Effector memory CD4-positive, alpha-beta T cell (primary cell): ENCODE data around the gene SYN1.
"Not testable (repeated sequence)": the region's sequence is repeated elsewhere in the genome, so short reads cannot be mapped to it uniquely, and the experiment has no call there.

ENCODE experiments used
- DNase-seq, 3 donors: peaks; one replicate each; pipeline ENCODE4 v3.0.0-alpha.2; 2020
- H3K27ac ChIP-seq: 2 replicates; pipeline ENCODE4 v1.7.0; 2013; ENCODE audit warnings: mild to moderate bottlenecking, low read length, moderate library complexity; ENCODE audit not compliant: insufficient read depth, poor library complexity, severe bottlenecking
- H3K27me3 ChIP-seq: replicated peaks from 2 replicates; pipeline ENCODE4 v1.7.0; 2013; ENCODE audit warnings: mild to moderate bottlenecking, low read length; ENCODE audit not compliant: insufficient read depth, control insufficient read depth, poor library complexity, severe bottlenecking
- H3K36me3 ChIP-seq: 2 replicates; pipeline ENCODE4 v1.7.0; 2013; ENCODE audit warnings: mild to moderate bottlenecking, low read length, moderate library complexity; ENCODE audit not compliant: control insufficient read depth, insufficient read depth
- H3K4me1 ChIP-seq: 2 replicates; pipeline ENCODE4 v1.7.0; 2013; ENCODE audit warnings: low read length, mild to moderate bottlenecking; ENCODE audit not compliant: control insufficient read depth, insufficient read depth, poor library complexity, severe bottlenecking
- H3K4me3 ChIP-seq: 2 replicates; pipeline ENCODE4 v1.7.0; 2013; ENCODE audit warnings: low read length, low read depth, mild to moderate bottlenecking; ENCODE audit not compliant: insufficient read depth, poor library complexity, severe bottlenecking
- H3K9me3 ChIP-seq: 2 replicates; pipeline ENCODE4 v1.7.0; 2013; ENCODE audit warnings: mild to moderate bottlenecking, low read length, moderate library complexity; ENCODE audit not compliant: control insufficient read depth
- total RNA-seq, 3 donors: gene quantifications; one replicate each; lab custom pipeline; 2026; lab: John Stamatoyannopoulos, UW

Gene SYN1
- 0 to 0.17 (median 0) reads per million in 3 donors for total RNA-seq

DNA sequence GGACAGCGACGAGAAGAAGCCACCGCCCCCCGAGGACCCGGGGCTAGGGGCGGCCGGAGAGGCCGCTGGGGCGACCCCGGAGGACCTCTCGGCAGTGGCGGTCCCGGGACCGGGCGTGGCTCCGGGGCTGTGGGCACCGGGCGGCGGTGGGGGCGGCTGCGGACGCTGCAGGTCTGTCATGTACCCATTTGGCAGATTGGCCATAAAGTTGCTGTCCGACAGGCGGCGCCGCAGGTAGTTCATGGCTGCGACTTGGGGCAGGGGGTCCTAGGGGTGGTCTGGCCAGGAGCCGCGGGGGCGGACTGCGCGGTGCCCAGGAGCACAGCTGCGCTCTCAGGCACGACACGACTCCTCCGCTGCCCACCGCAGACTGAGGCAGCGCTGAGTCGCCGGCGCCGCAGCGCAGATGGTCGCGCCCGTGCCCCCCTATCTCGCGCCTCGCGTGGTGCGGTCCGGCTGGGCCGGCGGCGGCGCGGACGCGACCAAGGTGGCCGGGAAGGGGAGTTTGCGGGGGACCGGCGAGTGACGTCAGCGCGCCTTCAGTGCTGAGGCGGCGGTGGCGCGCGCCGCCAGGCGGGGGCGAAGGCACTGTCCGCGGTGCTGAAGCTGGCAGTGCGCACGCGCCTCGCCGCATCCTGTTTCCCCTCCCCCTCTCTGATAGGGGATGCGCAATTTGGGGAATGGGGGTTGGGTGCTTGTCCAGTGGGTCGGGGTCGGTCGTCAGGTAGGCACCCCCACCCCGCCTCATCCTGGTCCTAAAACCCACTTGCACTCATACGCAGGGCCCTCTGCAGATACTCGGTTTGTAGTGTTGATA lies at the start of gene SYN1:
SYN1 (minus strand) TSS at position 372 of the 817 bp plus-strand sequence; CDS start at position 243, 129 bp downstream.
- no peaks in the 10 kb centered on the region for H3K36me3 ChIP-seq
- peak within 1 kb of the TSS; percentile 44 for H3K4me3 ChIP-seq
- no peaks in the 10 kb centered on the region for H3K9me3 ChIP-seq
- peaks cover 3% of the 10 kb centered on the region for H3K4me1 ChIP-seq
- H3K27me3 ChIP-seq = no peaks in the 10 kb centered on the region
- DNase-seq = peak; percentile 63 to 74 (median 69)
- no peak within 1 kb of the TSS for H3K27ac ChIP-seq

DNA sequence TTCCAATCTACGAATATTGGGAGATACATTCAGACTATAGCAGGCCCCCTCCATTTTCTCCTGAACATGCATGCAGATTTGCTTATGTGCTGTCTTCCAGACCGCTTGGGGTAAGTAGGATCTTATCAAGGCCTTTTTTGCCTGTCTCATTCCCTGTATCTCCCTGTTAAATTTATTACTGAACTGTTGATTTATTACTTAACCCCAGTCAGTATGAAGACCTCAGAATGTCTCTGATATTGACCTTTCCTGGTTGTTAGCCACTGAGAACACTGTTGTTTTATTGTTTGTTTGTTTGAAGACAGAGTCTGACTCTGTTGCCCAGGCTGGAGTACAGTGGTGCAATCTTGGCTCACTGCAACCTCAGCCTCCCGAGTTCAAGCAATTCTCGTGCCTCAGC lies 46.1 kb upstream of the SYN1 start:
- not testable (repeated sequence) for H3K9me3 ChIP-seq, H3K27ac ChIP-seq, H3K4me3 ChIP-seq, H3K36me3 ChIP-seq, H3K27me3 ChIP-seq, H3K4me1 ChIP-seq, DNase-seq

DNA sequence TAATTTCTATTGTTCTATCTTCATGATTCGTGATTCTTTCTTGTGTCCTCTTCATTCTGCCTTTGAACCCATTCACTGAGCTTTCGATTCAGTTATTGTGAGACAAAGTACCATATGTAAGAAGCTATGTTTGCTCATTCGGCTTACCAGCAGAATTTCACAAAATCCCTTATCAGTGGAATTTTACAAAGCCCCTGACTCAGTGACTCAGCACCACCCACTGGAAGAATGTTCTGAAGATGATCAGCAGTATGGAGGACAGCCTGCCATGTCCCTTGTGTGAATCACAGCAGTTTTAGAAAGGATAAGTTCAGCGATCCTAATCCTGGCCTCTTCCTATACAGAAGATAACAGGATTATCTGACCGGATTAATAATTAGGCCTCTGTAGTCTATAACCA lies 45.1 kb upstream of the SYN1 start:
- no peak for DNase-seq
- no peak overlapping the region for H3K27ac ChIP-seq
- H3K4me1 ChIP-seq = no peaks in the 10 kb centered on the region

DNA sequence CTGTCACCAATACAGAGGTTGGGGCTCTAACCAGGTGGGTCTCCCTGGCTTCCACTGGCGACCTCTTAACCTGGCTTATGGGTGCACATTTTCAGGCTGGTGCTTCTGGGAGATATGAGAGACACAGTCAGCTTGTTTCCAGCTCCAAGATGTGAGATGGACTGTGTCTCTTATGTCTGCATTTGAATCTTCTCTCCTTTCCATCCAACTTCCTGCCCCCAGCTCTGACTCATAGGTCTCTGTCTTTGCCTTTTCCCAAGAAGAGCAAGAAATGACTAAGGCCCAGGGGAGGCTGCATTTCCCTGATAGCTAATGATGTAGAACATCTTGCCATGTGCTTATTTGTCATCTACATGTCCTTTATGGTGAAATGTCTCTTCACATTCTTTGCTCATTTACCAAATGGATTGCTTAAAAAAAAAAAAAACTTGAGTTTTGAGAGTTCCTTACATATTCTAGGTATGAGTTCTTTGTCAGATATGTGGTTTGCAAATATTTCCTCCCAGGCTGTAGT lies 42.5 kb upstream of the SYN1 start:
- Histone ChIP-seq H3K4me3 (no peak overlapping the region), H3K9me3 (no peaks in the 10 kb centered on the region), H3K27ac (no peak overlapping the region), H3K4me1 (peaks cover 4% of the 10 kb centered on the region), H3K27me3 (no peaks in the 10 kb centered on the region), H3K36me3 (peaks cover 5% of the 10 kb centered on the region)
- DNase-seq = no peak

More for the DNA sequence above, 45.1 kb upstream of the SYN1 start:
- Histone ChIP-seq H3K36me3 (no peaks in the 10 kb centered on the region), H3K4me3 (no peak overlapping the region), H3K27me3 (no peaks in the 10 kb centered on the region), H3K9me3 (no peaks in the 10 kb centered on the region)

DNA sequence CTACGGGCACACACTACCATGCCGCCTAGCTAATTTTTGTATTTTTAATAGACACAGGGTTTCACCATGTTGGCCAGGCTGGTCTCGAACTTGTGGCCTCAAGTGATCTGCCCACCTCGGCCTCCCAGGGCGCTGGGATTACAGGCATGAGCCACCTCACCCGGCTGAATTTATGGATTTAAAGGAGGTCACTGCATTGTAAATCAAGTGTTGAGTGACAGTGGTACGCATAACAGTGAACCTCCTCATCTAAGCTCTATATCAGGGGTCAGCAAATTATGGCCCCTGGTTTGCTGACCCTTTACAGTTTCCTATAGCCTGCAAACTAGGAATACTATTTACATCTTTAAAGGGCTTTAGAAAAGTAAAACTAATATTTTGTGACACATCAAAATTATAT lies 41.9 kb upstream of the SYN1 start:
- no peaks in the 10 kb centered on the region for H3K9me3 ChIP-seq
- peaks cover 4% of the 10 kb centered on the region for H3K4me1 ChIP-seq
- H3K36me3 ChIP-seq = peaks cover 11% of the 10 kb centered on the region
- H3K4me3 ChIP-seq = no peak overlapping the region
- no peaks in the 10 kb centered on the region for H3K27me3 ChIP-seq
- no peak for DNase-seq
- H3K27ac ChIP-seq = no peak overlapping the region

DNA sequence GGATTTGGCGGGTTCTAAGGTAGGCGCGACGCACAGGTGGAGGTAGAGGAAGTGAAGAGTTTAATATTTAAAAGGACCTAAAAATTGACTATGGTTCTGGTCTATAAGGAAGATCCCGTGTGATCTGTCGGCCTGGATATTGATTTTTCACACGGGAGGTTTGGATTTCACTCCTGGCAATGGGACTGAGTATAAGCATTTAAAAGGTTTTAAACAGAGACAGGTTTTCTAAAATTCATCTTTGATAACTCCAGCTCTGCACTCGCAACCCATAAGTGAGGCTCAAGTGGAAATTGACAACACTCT lies 39.7 kb upstream of the SYN1 start:
- Histone ChIP-seq H3K4me3 (no peak overlapping the region), H3K27ac (peak overlapping the region; percentile 98), H3K4me1 (peaks cover 4% of the 10 kb centered on the region), H3K9me3 (no peaks in the 10 kb centered on the region), H3K27me3 (no peaks in the 10 kb centered on the region), H3K36me3 (peaks cover 11% of the 10 kb centered on the region)
- no peak for DNase-seq

DNA sequence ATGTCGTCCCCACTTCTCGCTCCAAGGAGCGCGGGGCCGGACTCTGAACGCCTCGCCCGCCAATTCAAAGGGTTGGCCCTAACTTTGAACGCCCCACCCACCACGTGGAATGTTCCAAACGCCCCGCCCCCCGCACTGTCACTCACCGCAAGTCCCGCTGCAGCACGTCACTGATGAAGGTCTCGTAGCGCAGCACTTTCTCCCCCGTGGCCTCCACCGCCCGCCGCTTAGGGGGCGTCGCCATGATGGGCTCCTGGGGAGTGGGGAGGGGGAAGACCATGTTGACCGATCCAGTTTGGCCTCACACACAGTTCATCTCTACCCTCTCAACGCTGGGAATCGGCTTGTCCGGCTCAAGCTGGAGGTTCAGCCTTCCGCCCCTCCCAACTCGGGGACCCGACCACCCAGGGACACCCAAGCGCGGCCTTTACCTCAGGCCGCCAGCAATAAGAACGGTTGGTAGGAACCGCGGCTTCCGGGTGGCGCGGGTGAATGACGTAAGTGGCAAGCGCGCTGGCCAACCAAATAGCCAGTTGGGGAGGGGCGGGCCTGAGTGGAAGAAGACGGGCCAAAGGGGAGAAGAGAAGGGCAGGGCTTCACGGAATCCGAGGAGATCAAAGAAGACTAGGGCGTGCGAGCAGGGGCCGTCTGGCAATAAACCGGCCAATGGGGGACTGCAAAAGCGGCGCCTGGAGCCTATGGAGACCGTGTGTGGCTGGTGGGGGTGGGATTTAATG lies 39.2 kb upstream of the SYN1 start, which contains the start of gene UXT:
UXT (minus strand) TSS at position 497 of the 737 bp plus-strand sequence; CDS start at position 244, 253 bp downstream.
- H3K4me1 ChIP-seq = peaks cover 4% of the 10 kb centered on the region

DNA sequence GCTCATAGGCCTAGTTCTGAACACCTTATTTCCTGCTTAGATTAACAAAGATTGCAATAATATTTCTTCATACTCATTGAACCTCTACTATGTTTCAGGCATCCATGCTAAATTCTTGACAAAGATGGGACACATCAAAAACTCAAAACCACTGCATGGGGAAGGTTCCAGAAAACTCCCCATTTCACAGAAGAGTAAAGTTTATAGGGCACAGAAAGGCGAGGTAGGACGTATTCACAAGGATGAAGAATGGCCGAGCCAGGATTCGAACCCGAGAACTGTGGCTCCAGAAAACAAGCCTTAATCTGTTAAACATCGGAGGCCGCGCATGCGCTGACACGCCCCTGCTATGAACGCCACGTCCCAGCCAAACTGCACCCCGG lies 38.6 kb upstream of the SYN1 start:
- Histone ChIP-seq H3K27ac (peak overlapping the region; percentile 98), H3K36me3 (peaks cover 11% of the 10 kb centered on the region), H3K9me3 (no peaks in the 10 kb centered on the region), H3K4me1 (peaks cover 4% of the 10 kb centered on the region), H3K4me3 (peak overlapping the region; percentile 18), H3K27me3 (no peaks in the 10 kb centered on the region)
- no peak for DNase-seq

More for the DNA sequence above, 39.2 kb upstream of the SYN1 start, which contains the start of gene UXT:
- peak; percentile 88 to 92 (median 91) for DNase-seq
- H3K9me3 ChIP-seq = no peaks in the 10 kb centered on the region
- no peaks in the 10 kb centered on the region for H3K27me3 ChIP-seq
- peak within 1 kb of the TSS; percentile 98 for H3K27ac ChIP-seq
- peak within 1 kb of the TSS; percentile 72 for H3K4me3 ChIP-seq
- H3K36me3 ChIP-seq = peaks cover 11% of the 10 kb centered on the region

DNA sequence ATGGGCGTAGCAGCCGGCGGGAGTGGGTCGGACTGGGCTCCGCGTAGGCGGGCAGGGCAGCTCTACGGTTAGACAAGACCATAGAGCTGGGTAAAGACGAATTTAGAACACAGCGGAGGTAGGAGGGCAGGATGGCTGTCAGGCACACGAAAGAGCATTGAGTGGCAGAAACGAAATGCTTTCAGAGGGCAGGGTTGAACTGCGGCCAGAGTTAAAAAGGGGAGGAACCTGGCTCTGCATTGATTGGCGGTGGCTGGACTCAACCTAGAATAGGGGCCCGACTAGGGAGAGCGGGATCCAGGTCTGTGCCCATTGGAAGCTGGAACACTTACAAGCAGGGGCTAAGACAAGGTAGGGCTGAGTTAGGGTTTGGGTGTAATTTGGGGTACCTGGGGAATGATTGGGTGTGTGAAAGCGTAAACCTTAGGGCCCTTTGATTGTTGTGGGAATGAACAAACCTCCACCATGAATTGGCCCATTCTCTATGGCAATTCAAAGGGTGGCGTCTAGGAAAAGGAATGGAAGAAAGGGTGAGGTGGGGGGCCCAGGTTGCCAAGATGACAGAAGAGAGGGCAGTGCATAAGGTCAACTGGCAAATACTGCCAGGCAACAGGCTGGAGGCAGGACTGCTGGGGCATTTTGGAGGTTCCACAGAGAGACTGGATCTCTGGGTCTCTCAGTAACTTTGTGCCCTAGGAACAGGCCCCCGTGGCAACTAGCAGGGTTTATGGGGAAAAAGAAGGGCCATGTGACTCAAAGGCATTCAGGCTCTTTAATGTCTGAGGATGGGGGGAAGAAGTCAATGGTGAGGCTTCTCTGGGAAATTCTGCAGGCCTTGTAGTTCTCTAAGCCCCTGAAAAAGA lies 31.6 kb upstream of the SYN1 start:
- Histone ChIP-seq H3K4me1 (peaks cover 13% of the 10 kb centered on the region), H3K27me3 (no peaks in the 10 kb centered on the region), H3K9me3 (no peaks in the 10 kb centered on the region), H3K27ac (peak overlapping the region; percentile 70), H3K36me3 (no peaks in the 10 kb centered on the region), H3K4me3 (peak overlapping the region; percentile 68)
- no peak for DNase-seq
